Measurements from ENCODE around the gene MEIS2. TPM values are rescaled to one million over a fixed set of nuclear protein-coding genes. Genes with fewer than 3 reads are reported as not detected.

Gene MEIS2
- total RNA-seq, 1 donor: 17.7 TPM

GRCh38 chr15:36977659-36978058 lies 122.7 kb downstream of the MEIS2 start:
- DNase-seq (ENCODE audit: insufficient read length, low spot score, missing footprints): no peak
- no peaks in the 10 kb centered on the region for H3K4me1 ChIP-seq (ENCODE audit: insufficient read depth, low read length)
- H3K36me3 ChIP-seq (ENCODE audit: insufficient read depth, low read length): no peaks in the 10 kb centered on the region
- H2AFZ ChIP-seq (ENCODE audit: low read length): no peak overlapping the region
- H3K27ac ChIP-seq (ENCODE audit: low read depth, low read length): no peak overlapping the region
- H3K4me2 ChIP-seq (ENCODE audit: insufficient read depth, low read length): no peak overlapping the region
- no peaks in the 10 kb centered on the region for H3K27me3 ChIP-seq (ENCODE audit: insufficient read depth, low read length)
- H4K20me1 ChIP-seq (ENCODE audit: insufficient read depth, low read length): no peaks in the 10 kb centered on the region
- TF ChIP-seq, protein P1, sequence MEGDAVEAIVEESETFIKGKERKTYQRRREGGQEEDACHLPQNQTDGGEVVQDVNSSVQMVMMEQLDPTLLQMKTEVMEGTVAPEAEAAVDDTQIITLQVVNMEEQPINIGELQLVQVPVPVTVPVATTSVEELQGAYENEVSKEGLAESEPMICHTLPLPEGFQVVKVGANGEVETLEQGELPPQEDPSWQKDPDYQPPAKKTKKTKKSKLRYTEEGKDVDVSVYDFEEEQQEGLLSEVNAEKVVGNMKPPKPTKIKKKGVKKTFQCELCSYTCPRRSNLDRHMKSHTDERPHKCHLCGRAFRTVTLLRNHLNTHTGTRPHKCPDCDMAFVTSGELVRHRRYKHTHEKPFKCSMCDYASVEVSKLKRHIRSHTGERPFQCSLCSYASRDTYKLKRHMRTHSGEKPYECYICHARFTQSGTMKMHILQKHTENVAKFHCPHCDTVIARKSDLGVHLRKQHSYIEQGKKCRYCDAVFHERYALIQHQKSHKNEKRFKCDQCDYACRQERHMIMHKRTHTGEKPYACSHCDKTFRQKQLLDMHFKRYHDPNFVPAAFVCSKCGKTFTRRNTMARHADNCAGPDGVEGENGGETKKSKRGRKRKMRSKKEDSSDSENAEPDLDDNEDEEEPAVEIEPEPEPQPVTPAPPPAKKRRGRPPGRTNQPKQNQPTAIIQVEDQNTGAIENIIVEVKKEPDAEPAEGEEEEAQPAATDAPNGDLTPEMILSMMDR (IDR thresholded peaks at IDR 0.05; ENCODE audit: extremely low read depth, low read depth, low read length): no peak
- no peak overlapping the region for H3K4me3 ChIP-seq (ENCODE audit: insufficient read depth, low read length)
- no peaks in the 10 kb centered on the region for H3K79me2 ChIP-seq (ENCODE audit: insufficient read depth, low read length)
- no peaks in the 10 kb centered on the region for H3K9me3 ChIP-seq (ENCODE audit: low read depth, low read length)

GRCh38 chr15:36972704-36973103 lies 127.6 kb downstream of the MEIS2 start:
- no peak overlapping the region for H3K4me3 ChIP-seq (ENCODE audit: insufficient read depth, low read length)
- H2AFZ ChIP-seq (ENCODE audit: low read length): no peak overlapping the region
- H4K20me1 ChIP-seq (ENCODE audit: insufficient read depth, low read length): no peaks in the 10 kb centered on the region
- H3K4me1 ChIP-seq (ENCODE audit: insufficient read depth, low read length): no peaks in the 10 kb centered on the region
- no peak overlapping the region for H3K27ac ChIP-seq (ENCODE audit: low read depth, low read length)
- DNase-seq (ENCODE audit: insufficient read length, low spot score, missing footprints): no peak
- no peaks in the 10 kb centered on the region for H3K27me3 ChIP-seq (ENCODE audit: insufficient read depth, low read length)
- no peaks in the 10 kb centered on the region for H3K36me3 ChIP-seq (ENCODE audit: insufficient read depth, low read length)
- TF ChIP-seq, protein P1 (IDR thresholded peaks at IDR 0.05; ENCODE audit: extremely low read depth, low read depth, low read length): no peak
- no peaks in the 10 kb centered on the region for H3K9me3 ChIP-seq (ENCODE audit: low read depth, low read length)
- H3K79me2 ChIP-seq (ENCODE audit: insufficient read depth, low read length): no peaks in the 10 kb centered on the region
- H3K4me2 ChIP-seq (ENCODE audit: insufficient read depth, low read length): no peak overlapping the region

GRCh38 chr15:36970522-36970921 lies 129.8 kb downstream of the MEIS2 start:
- Histone ChIP-seq H2AFZ (ENCODE audit: low read length) (no peak overlapping the region), H3K9me3 (ENCODE audit: low read depth, low read length) (no peaks in the 10 kb centered on the region), H3K4me3 (ENCODE audit: insufficient read depth, low read length) (no peak overlapping the region), H3K4me2 (ENCODE audit: insufficient read depth, low read length) (no peak overlapping the region), H4K20me1 (ENCODE audit: insufficient read depth, low read length) (no peaks in the 10 kb centered on the region), H3K36me3 (ENCODE audit: insufficient read depth, low read length) (no peaks in the 10 kb centered on the region), H3K79me2 (ENCODE audit: insufficient read depth, low read length) (no peaks in the 10 kb centered on the region), H3K27ac (ENCODE audit: low read depth, low read length) (no peak overlapping the region), H3K4me1 (ENCODE audit: insufficient read depth, low read length) (no peaks in the 10 kb centered on the region), H3K27me3 (ENCODE audit: insufficient read depth, low read length) (no peaks in the 10 kb centered on the region)
- DNase-seq (ENCODE audit: insufficient read length, low spot score, missing footprints): no peak
- TF ChIP-seq, protein P1 (IDR thresholded peaks at IDR 0.05; ENCODE audit: extremely low read depth, low read depth, low read length): no peak

DNA sequence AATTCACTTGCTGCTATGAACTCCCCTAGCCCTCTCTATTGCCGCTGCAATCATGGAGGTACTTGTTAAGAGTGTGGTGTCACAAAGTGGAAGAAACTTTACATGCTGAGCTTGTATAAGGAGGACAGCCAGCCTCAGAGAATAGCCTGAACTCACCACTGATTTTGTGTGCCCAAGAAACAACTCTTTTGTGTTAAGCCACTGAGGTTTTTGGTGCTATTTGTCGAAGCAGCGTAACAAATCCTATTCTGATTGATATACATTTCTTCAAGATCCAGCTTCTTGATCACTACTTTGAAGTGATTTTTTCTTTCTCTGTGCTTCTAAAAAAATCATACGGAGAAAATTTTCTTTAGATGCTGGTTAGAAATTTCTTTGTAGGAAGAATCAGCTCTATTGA lies 132.4 kb downstream of the MEIS2 start:
- H3K4me2 ChIP-seq (ENCODE audit: insufficient read depth, low read length): no peak overlapping the region
- H3K27me3 ChIP-seq (ENCODE audit: insufficient read depth, low read length): no peaks in the 10 kb centered on the region
- DNase-seq (ENCODE audit: insufficient read length, low spot score, missing footprints): no peak
- H3K4me1 ChIP-seq (ENCODE audit: insufficient read depth, low read length): no peaks in the 10 kb centered on the region
- no peaks in the 10 kb centered on the region for H4K20me1 ChIP-seq (ENCODE audit: insufficient read depth, low read length)
- no peak overlapping the region for H3K27ac ChIP-seq (ENCODE audit: low read depth, low read length)
- H3K36me3 ChIP-seq (ENCODE audit: insufficient read depth, low read length): no peaks in the 10 kb centered on the region
- no peak overlapping the region for H3K4me3 ChIP-seq (ENCODE audit: insufficient read depth, low read length)
- TF ChIP-seq, protein P1 (IDR thresholded peaks at IDR 0.05; ENCODE audit: extremely low read depth, low read depth, low read length): no peak
- H3K79me2 ChIP-seq (ENCODE audit: insufficient read depth, low read length): no peaks in the 10 kb centered on the region
- no peak overlapping the region for H2AFZ ChIP-seq (ENCODE audit: low read length)
- no peaks in the 10 kb centered on the region for H3K9me3 ChIP-seq (ENCODE audit: low read depth, low read length)
